GM12878 (cell line): ENCODE measurements around the gene BACE2. TPM values are rescaled to one million over a fixed set of nuclear protein-coding genes. Genes with fewer than 3 reads are reported as not detected.

Source experiments
- ATAC-seq: fragments of 200-7000 bp; cut with Tn5 transposase; 3 replicates; pipeline ENCODE4 v1.9.1; 2020; ENCODE audit warnings: mild to moderate bottlenecking, moderate library complexity
- BruUV-seq: library from RNA; stranded (reverse); fragments of 400-500 nt; replicated peaks from 2 replicates; lab custom pipeline; 2021; lab: Mats Ljungman, UMichigan
- CTCF ChIA-PET: fragments of 300-600 bp; sonication (Branson Sonifier 250); formaldehyde crosslinking; extraction: SDS; loops from one replicate; lab custom pipeline; 2021; ENCODE audit warnings: inconsistent platforms; lab: Yijun Ruan, JAX
- POLR2A ChIA-PET: fragments of 350-600 bp; formaldehyde crosslinking; extraction: SDS; loops from one replicate; lab custom pipeline; 2021; ENCODE audit warnings: inconsistent platforms; lab: Charles Lee
- RAD21 ChIA-PET: fragments of 300-600 bp; sonication (Branson Sonifier 250); formaldehyde crosslinking; loops from one replicate; lab custom pipeline; 2023; ENCODE audit warnings: antibody characterized with exemption; ENCODE audit not compliant: unreplicated experiment; lab: Charles Lee
- SMC1A ChIA-PET: fragments of 300-600 bp; sonication (Branson Sonifier 250); formaldehyde crosslinking; loops from one replicate; lab custom pipeline; 2023; ENCODE audit not compliant: unreplicated experiment, uncharacterized antibody; lab: Charles Lee
- DNase-seq: peaks from one replicate; pipeline ENCODE4 v3.0.0-alpha.2; 2011; ENCODE audit warnings: low read depth, low spot score
- FAIRE-seq: peaks from 3 replicates; lab custom pipeline; 2011; peaks lifted over from hg19 to GRCh38; lab: Jason Lieb, UNC
- H2AFZ ChIP-seq: 2 replicates; pipeline ENCODE4 v1.6.0; 2011; ENCODE audit warnings: low read depth, low read length, control low read depth; ENCODE audit not compliant: control insufficient read depth
- H3K27ac ChIP-seq: 2 replicates; pipeline ENCODE4 v1.5.1; 2011; ENCODE audit warnings: control low read depth; ENCODE audit not compliant: control insufficient read depth, insufficient read depth
- H3K27me3 ChIP-seq, 2 experiments: replicated peaks in 1 of 2; 2 replicates each; pipeline versions ENCODE4 v1.6.0 to v1.6.1; 2011; ENCODE audit warnings: low read length in 1 of 2; ENCODE audit not compliant: control insufficient read depth in 2 of 2, insufficient read depth in 2 of 2
- H3K36me3 ChIP-seq, 2 experiments: 2 replicates each; pipeline ENCODE4 v1.5.1; 2011; ENCODE audit warnings: low read length in 1 of 2; ENCODE audit not compliant: control insufficient read depth in 2 of 2, insufficient read depth in 2 of 2
- H3K4me1 ChIP-seq: 2 replicates; pipeline ENCODE4 v1.6.1; 2011; ENCODE audit warnings: mild to moderate bottlenecking, low read length, moderate library complexity, mixed read lengths; ENCODE audit not compliant: control insufficient read depth, insufficient read depth
- H3K4me2 ChIP-seq: 2 replicates; pipeline ENCODE4 v1.6.0; 2011; ENCODE audit warnings: control low read depth; ENCODE audit not compliant: control insufficient read depth, insufficient read depth
- H3K4me3 ChIP-seq: fragments of 200-600 bp; sonication (generic); 2 replicates; pipeline ENCODE4 v1.5.1; 2016
- H3K79me2 ChIP-seq: 2 replicates; pipeline ENCODE4 v1.6.0; 2011; ENCODE audit warnings: low read length; ENCODE audit not compliant: control insufficient read depth, insufficient read depth
- H3K9ac ChIP-seq: 2 replicates; pipeline ENCODE4 v1.8.0; 2011; ENCODE audit warnings: low read length, control low read depth, mixed read lengths; ENCODE audit not compliant: control insufficient read depth, insufficient read depth
- H3K9me3 ChIP-seq: replicated peaks from 3 replicates; pipeline ENCODE4 v1.5.1; 2011; ENCODE audit warnings: mild to moderate bottlenecking, low read length; ENCODE audit not compliant: control insufficient read depth, insufficient read depth
- H4K20me1 ChIP-seq: 2 replicates; pipeline ENCODE4 v1.6.0; 2011; ENCODE audit not compliant: control insufficient read depth, insufficient read depth
- ATF7 ChIP-seq: fragments of 450-650 bp; IDR thresholded peaks from 2 replicates; pipeline ENCODE4 v1.6.1; 2016; ENCODE audit warnings: low read depth, mild to moderate bottlenecking
- CBX3 ChIP-seq: fragments of 200-600 bp; sonication (generic); IDR thresholded peaks from 2 replicates; pipeline ENCODE4 v1.6.1; 2016; ENCODE audit warnings: low read depth, borderline replicate concordance
- CBX5 ChIP-seq: sonication (generic); IDR thresholded peaks from 2 replicates; pipeline ENCODE4 v1.6.1; 2016; ENCODE audit warnings: low read depth, moderate library complexity, mild to moderate bottlenecking, inconsistent platforms
- EGR1 ChIP-seq, 2 experiments: IDR thresholded peaks; 1 replicate in 1 of 2; 2 replicates in 1 of 2; pipeline ENCODE4 v1.6.1; 2011 to 2012; ENCODE audit warnings: low read depth in 2 of 2, low read length in 2 of 2, borderline replicate concordance in 1 of 2, mild to moderate bottlenecking in 1 of 2, moderate library complexity in 1 of 2
- GATAD2B ChIP-seq: fragments of 450-650 bp; conservative IDR thresholded peaks from 2 replicates; pipeline ENCODE4 v1.6.1; 2017; ENCODE audit warnings: low read depth, mild to moderate bottlenecking, moderate library complexity
- IKZF1 ChIP-seq: fragments of 450-650 bp; conservative IDR thresholded peaks from 2 replicates; pipeline ENCODE4 v1.6.1; 2017; ENCODE audit warnings: antibody characterized with exemption, mild to moderate bottlenecking
- MEF2B ChIP-seq: fragments of 450-650 bp; IDR thresholded peaks from 2 replicates; pipeline ENCODE4 v1.6.1; 2018; ENCODE audit warnings: mild to moderate bottlenecking, moderate library complexity; ENCODE audit not compliant: partially characterized antibody, poor library complexity, severe bottlenecking
- NRF1 ChIP-seq: conservative IDR thresholded peaks from 2 replicates; pipeline ENCODE4 v1.6.1; 2011; ENCODE audit warnings: mild to moderate bottlenecking, low read depth, low read length, improper control_type of control experiment
- PML ChIP-seq: IDR thresholded peaks from 2 replicates; pipeline ENCODE4 v1.6.1; 2012; ENCODE audit warnings: low read length, inconsistent platforms
- SRF ChIP-seq, 2 experiments: IDR thresholded peaks; 2 replicates each; pipeline ENCODE4 v1.6.1; 2011; ENCODE audit warnings: low read depth in 2 of 2, low read length in 2 of 2, mild to moderate bottlenecking in 1 of 2, moderate library complexity in 1 of 2
- TARDBP ChIP-seq: IDR thresholded peaks from 2 replicates; pipeline ENCODE4 v1.6.1; 2016; ENCODE audit warnings: borderline replicate concordance
- TCF3 ChIP-seq: IDR thresholded peaks from 2 replicates; pipeline ENCODE4 v1.6.1; 2012; ENCODE audit warnings: low read depth, mild to moderate bottlenecking, low read length, borderline replicate concordance; ENCODE audit not compliant: insufficient read depth
- ZNF274 ChIP-seq: IDR thresholded peaks from one replicate; pipeline ENCODE4 v1.8.0; 2011; ENCODE audit not compliant: insufficient read length, insufficient read depth
- whole genome bisulfite sequencing: methylation state at CpG from one replicate; pipeline ENCODE4 v1.1.6; 2016; ENCODE audit warnings: low lambda C conversion rate; ENCODE audit not compliant: insufficient replicate concordance, insufficient coverage; ENCODE audit errors: missing lambda C conversion rate; 5-methylcytosine and 5-hydroxymethylcytosine counted together
- in situ Hi-C: fragments of 300-500 bp; cut with MboI; formaldehyde crosslinking; loops from 9 replicates; pipeline ENCODE4 v1.14.3; 2018; ENCODE audit warnings: mixed read lengths
- intact Hi-C: fragments of 100-400 bp; cut with micrococcal nuclease; formaldehyde crosslinking; loops from one replicate; pipeline ENCODE4 v1.14.2; 2022; ENCODE audit not compliant: unreplicated experiment
- polyA plus RNA-seq, 11 experiments: library from polyadenylated mRNA; depleted of rRNA in 4 of 11; unstranded in 6 of 11; stranded (reverse) in 5 of 11; fragments of >200 nt; fragmentation: Nextera tagmentation in 4 of 11; fragmentation: Illumina TruSeq in 1 of 11; extraction: Ambion mirVana in 4 of 11; extraction: Trizol in 1 of 11; gene quantifications; 1 replicate in 1 of 11; 2 replicates in 10 of 11; pipeline versions ENCODE4 v1.2.1 to v1.2.3, GENCODE V29; 2011 to 2016; ENCODE audit warnings: inconsistent platforms in 2 of 11, missing spikeins in 2 of 11, low read depth in 1 of 11
- total RNA-seq, 4 experiments: library from RNA; depleted of rRNA in 3 of 4; stranded (reverse); fragments of >200 nt in 3 of 4; fragmentation: Illumina TruSeq in 1 of 4; extraction: Trizol in 1 of 4; gene quantifications; 2 replicates each; pipeline versions ENCODE4 v1.2.1 to v1.2.3, GENCODE V29; 2013 to 2021
- TF ChIP-seq, protein P1 (sequence below): fragments of 450-650 bp; IDR thresholded peaks from 2 replicates; pipeline ENCODE4 v1.6.1; 2017; ENCODE audit warnings: mild to moderate bottlenecking, moderate library complexity
- TF ChIP-seq, protein P2 (sequence below): IDR thresholded peaks from 2 replicates; pipeline ENCODE4 v1.6.1; 2012; ENCODE audit warnings: low read depth, low read length, improper control_type of control experiment

BACE2 gene
- total and polyA plus RNA-seq, 10 of the 15 experiments (the other 5 are each of a cell fraction or from before 2014, with no cell fraction given): 0.04 to 0.69 (median 0.18) TPM; not detected in 5

DNA sequence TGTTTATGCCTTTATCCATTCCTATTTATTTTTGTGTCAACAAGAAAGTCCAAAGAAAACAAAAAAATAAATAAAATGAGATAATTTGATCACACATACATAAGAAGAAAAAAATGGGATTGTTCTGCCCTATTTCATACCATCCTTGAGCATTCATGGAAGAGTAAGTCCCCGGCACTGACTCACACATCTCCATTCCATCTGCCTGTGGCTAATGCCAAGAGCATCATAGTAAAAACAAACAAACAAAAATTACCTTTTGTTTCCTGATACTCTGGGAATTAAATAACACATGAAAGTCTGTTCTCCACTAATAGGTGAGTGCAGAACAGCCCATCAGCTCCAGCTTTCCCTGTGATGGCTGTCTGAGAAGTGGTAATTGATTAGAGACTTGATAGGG lies 48.1 kb upstream of the BACE2 start (continued):
- TF ChIP-seq, protein P1, sequence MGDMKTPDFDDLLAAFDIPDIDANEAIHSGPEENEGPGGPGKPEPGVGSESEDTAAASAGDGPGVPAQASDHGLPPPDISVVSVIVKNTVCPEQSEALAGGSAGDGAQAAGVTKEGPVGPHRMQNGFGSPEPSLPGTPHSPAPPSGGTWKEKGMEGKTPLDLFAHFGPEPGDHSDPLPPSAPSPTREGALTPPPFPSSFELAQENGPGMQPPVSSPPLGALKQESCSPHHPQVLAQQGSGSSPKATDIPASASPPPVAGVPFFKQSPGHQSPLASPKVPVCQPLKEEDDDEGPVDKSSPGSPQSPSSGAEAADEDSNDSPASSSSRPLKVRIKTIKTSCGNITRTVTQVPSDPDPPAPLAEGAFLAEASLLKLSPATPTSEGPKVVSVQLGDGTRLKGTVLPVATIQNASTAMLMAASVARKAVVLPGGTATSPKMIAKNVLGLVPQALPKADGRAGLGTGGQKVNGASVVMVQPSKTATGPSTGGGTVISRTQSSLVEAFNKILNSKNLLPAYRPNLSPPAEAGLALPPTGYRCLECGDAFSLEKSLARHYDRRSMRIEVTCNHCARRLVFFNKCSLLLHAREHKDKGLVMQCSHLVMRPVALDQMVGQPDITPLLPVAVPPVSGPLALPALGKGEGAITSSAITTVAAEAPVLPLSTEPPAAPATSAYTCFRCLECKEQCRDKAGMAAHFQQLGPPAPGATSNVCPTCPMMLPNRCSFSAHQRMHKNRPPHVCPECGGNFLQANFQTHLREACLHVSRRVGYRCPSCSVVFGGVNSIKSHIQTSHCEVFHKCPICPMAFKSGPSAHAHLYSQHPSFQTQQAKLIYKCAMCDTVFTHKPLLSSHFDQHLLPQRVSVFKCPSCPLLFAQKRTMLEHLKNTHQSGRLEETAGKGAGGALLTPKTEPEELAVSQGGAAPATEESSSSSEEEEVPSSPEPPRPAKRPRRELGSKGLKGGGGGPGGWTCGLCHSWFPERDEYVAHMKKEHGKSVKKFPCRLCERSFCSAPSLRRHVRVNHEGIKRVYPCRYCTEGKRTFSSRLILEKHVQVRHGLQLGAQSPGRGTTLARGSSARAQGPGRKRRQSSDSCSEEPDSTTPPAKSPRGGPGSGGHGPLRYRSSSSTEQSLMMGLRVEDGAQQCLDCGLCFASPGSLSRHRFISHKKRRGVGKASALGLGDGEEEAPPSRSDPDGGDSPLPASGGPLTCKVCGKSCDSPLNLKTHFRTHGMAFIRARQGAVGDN: no peak
- TF ChIP-seq CBX3 (no peak), GATAD2B (no peak), NRF1 (no peak)
- TF ChIP-seq, protein P2, sequence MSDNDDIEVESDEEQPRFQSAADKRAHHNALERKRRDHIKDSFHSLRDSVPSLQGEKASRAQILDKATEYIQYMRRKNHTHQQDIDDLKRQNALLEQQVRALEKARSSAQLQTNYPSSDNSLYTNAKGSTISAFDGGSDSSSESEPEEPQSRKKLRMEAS: no peak

DNA sequence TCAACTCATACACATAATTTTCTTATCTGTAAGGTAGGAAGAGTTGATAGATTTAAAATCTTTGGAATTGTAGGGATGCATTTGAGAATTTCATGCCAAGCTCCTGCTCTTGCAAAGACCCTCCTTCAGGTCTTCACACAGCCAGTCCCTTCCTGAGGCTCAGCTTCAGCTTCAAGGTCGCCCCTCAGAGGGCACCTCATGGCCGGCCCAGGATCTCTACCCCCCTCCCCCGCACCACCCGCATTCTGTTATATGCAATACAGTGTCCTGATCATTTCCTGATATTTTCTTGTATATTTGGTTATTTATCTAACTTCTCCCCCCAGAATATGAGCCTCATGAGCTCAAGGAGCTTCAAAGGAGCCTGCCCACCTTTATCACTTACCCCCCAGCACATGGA lies 47.0 kb upstream of the BACE2 start:
- CTCF ChIA-PET: interaction anchor here (6.5 kb wide), 1 partner anchor 12 kb away, joined by 45 read pairs; no protein-coding TSS in a partner anchor
- Histone ChIP-seq H3K79me2 (no peaks in the 10 kb centered on the region), H3K27ac (no peak overlapping the region), H4K20me1 (no peaks in the 10 kb centered on the region), H3K9ac (no peak overlapping the region), H3K4me2 (no peak overlapping the region), H3K27me3 (no peaks in the 10 kb centered on the region), H3K4me3 (no peak overlapping the region), H2AFZ (no peak overlapping the region), H3K4me1 (no peaks in the 10 kb centered on the region), H3K36me3 (no peaks in the 10 kb centered on the region), H3K9me3 (no peaks in the 10 kb centered on the region)
- no peak for TF ChIP-seq CBX5
- TF ChIP-seq ATF7: no peak
- no peak for TF ChIP-seq ZNF274
- no peak for TF ChIP-seq PML
- TF ChIP-seq SRF (IDR thresholded peaks at IDR 0.05; ENCODE audit: low read depth in 2 of 2, low read length in 2 of 2): no peak
- no peak for TF ChIP-seq TARDBP
- no peak for TF ChIP-seq IKZF1
- no peak for TF ChIP-seq EGR1 (IDR thresholded peaks at IDR 0.05; ENCODE audit: borderline replicate concordance in 1 of 2, low read depth in 2 of 2, low read length in 2 of 2)
- TF ChIP-seq MEF2B: no peak
- TF ChIP-seq TCF3: no peak
- no peak for DNase-seq
- FAIRE-seq: no peak
- 19% methylated on average over 4 of the region's 4 CpGs for WGBS
- RAD21 ChIA-PET: interaction anchor here (1.5 kb wide), 1 partner anchor 162 kb away, joined by 3 read pairs; no protein-coding TSS in a partner anchor
- ATAC-seq: no peak
- in situ Hi-C loops: no loop called here
- SMC1A ChIA-PET: no interaction called here
- intact Hi-C loops: no loop called here
- POLR2A ChIA-PET: no interaction called here
- no TSS peak for BruUV-seq
